Tibial nerve (tissue), 4 donors: ENCODE data around the gene PAK4.

ENCODE experiments used
- EP300 ChIP-seq, 2 donors: sonication (generic); formaldehyde crosslinking; IDR thresholded peaks; one replicate each; pipeline ENCODE4 v1.6.1; 2017; ENCODE audit warnings: antibody characterized with exemption in 2 of 2, mild to moderate bottlenecking in 1 of 2
- POLR2A ChIP-seq, 2 donors: fragments of 450-650 bp; IDR thresholded peaks; one replicate each; pipeline ENCODE4 v1.6.1; 2017; ENCODE audit warnings: antibody characterized with exemption in 2 of 2, mild to moderate bottlenecking in 2 of 2, moderate library complexity in 2 of 2
- TF ChIP-seq, protein P1 (sequence below), 5 experiments: fragments of 200-600 bp in 3 of 5; fragments of 450-650 bp in 2 of 5; sonication (generic) in 3 of 5; IDR thresholded peaks; one replicate each; pipeline ENCODE4 v1.5.1; 2016 to 2019; ENCODE audit warnings: antibody characterized with exemption in 5 of 5, mild to moderate bottlenecking in 3 of 5, moderate library complexity in 2 of 5

DNA sequence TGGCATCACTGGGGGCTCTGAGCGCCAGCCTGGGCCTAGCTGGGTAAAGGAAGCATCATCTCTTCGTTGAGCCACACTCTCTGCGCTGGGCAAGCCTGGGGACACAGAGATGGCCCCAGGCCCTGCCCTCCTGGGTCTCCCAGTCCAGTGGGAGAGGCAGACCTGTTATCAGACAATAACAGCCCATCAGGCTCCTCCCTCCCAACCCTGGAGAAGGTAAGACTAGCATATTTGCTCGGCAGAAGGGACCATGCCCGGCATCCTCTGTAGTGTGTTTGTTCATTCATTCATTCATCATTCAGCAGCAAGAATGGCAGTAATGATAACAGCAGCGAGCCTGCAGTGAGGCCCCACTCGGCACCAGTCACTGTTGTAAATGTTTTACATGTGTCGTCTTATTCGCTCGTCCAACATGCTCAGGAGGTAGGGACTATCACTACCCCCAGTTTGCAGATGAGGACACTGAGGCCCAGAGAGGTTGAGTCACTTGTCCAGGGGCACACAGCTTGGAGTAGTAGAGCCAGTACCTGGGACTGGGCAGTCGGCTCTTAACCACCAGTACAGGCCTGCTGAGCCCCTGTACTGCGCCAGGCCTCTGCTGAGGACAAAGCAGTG, 33.2 kb downstream of the PAK4 start:
- TF ChIP-seq, protein P1, sequence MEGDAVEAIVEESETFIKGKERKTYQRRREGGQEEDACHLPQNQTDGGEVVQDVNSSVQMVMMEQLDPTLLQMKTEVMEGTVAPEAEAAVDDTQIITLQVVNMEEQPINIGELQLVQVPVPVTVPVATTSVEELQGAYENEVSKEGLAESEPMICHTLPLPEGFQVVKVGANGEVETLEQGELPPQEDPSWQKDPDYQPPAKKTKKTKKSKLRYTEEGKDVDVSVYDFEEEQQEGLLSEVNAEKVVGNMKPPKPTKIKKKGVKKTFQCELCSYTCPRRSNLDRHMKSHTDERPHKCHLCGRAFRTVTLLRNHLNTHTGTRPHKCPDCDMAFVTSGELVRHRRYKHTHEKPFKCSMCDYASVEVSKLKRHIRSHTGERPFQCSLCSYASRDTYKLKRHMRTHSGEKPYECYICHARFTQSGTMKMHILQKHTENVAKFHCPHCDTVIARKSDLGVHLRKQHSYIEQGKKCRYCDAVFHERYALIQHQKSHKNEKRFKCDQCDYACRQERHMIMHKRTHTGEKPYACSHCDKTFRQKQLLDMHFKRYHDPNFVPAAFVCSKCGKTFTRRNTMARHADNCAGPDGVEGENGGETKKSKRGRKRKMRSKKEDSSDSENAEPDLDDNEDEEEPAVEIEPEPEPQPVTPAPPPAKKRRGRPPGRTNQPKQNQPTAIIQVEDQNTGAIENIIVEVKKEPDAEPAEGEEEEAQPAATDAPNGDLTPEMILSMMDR (IDR thresholded peaks at IDR 0.05): no peak
- no peak for TF ChIP-seq POLR2A (IDR thresholded peaks at IDR 0.05)
- TF ChIP-seq EP300 (IDR thresholded peaks at IDR 0.05): no peak
